Spinal cord (tissue), 10 donors: ENCODE measurements around the gene PUM1. TPM values are rescaled to one million over a fixed set of nuclear protein-coding genes. Genes with fewer than 3 reads are reported as not detected.

Experiments
- DNase-seq, 6 donors: peaks; one replicate each; pipeline versions ENCODE4 v3.0.0 to v3.0.0-alpha.2; 2013 to 2015; ENCODE audit warnings: low spot score in 6 of 6, low read depth in 4 of 6
- H3K27ac ChIP-seq: one replicate; pipeline ENCODE4 v1.5.1; 2013; ENCODE audit warnings: low read depth, low read length, control low read depth
- H3K27me3 ChIP-seq: one replicate; pipeline ENCODE4 v1.6.1; 2013; ENCODE audit warnings: low read length; ENCODE audit not compliant: control insufficient read depth, insufficient read depth
- H3K36me3 ChIP-seq: one replicate; pipeline ENCODE4 v1.6.1; 2013; ENCODE audit warnings: low read length; ENCODE audit not compliant: control insufficient read depth, insufficient read depth
- H3K4me1 ChIP-seq: one replicate; pipeline ENCODE4 v1.6.1; 2013; ENCODE audit warnings: low read length; ENCODE audit not compliant: control insufficient read depth, insufficient read depth
- H3K4me3 ChIP-seq: one replicate; pipeline ENCODE4 v1.5.1; 2013; ENCODE audit warnings: low read depth, low read length, control low read depth
- H3K9me3 ChIP-seq: one replicate; pipeline ENCODE4 v1.6.1; 2013; ENCODE audit warnings: low read length; ENCODE audit not compliant: control insufficient read depth, insufficient read depth
- WGBS: methylation state at CpG from one replicate; pipeline ENCODE4 v1.1.5; 2013; ENCODE audit warnings: missing lambda C conversion rate; ENCODE audit not compliant: insufficient coverage; 5-methylcytosine and 5-hydroxymethylcytosine counted together
- polyA plus RNA-seq, 2 donors: library from polyadenylated mRNA; unstranded; fragments of 120-200 nt; gene quantifications; one replicate each; pipeline ENCODE4 v1.2.1, GENCODE V29; 2013; ENCODE audit not compliant: insufficient read length in 2 of 2
- total RNA-seq, 2 donors: library from RNA; depleted of rRNA in 1 of 2; stranded (reverse); fragments of 120-200 nt in 1 of 2; fragments of >200 nt in 1 of 2; gene quantifications; one replicate each; pipeline versions ENCODE4 v1.2.3 to v1.2.4, GENCODE V29; 2013 to 2014
- donor health status: healthy.

The PUM1 gene
- total and polyA plus RNA-seq, 4 donors, result 65.1 to 96.0 (median 78.1) TPM

GRCh38 chr1:30907481-30908315, 157.8 kb downstream of the PUM1 start:
- Histone ChIP-seq H3K27ac (peak overlapping the region; percentile 57), H3K4me1 (peaks cover 69% of the 10 kb centered on the region), H3K27me3 (no peaks in the 10 kb centered on the region), H3K36me3 (peaks cover 2% of the 10 kb centered on the region), H3K9me3 (no peaks in the 10 kb centered on the region), H3K4me3 (peak overlapping the region; percentile 68)
- no peak for DNase-seq
- WGBS, result 2% methylated on average over 34 of the region's 47 CpGs

GRCh38 chr1:30906631-30907441, 158.7 kb downstream of the PUM1 start:
- Histone ChIP-seq H3K4me1 (peaks cover 78% of the 10 kb centered on the region), H3K27ac (peak overlapping the region; percentile 57), H3K9me3 (no peaks in the 10 kb centered on the region), H3K27me3 (no peaks in the 10 kb centered on the region), H3K4me3 (peak overlapping the region; percentile 68), H3K36me3 (peaks cover 11% of the 10 kb centered on the region)
- 62% methylated on average over 5 of the region's 9 CpGs for WGBS
- DNase-seq, result no peak

- no peaks in the 10 kb centered on the region for H3K27me3 ChIP-seq
- H3K9me3 ChIP-seq, result no peaks in the 10 kb centered on the region
- peak overlapping the region; percentile 68 for H3K4me3 ChIP-seq
- H3K4me1 ChIP-seq, result peaks cover 81% of the 10 kb centered on the region
- WGBS, result 41% methylated on average over 9 of the region's 9 CpGs
- peak overlapping the region; percentile 57 for H3K27ac ChIP-seq
- no peak for DNase-seq
- H3K36me3 ChIP-seq, result peaks cover 12% of the 10 kb centered on the region
Observed at GRCh38 chr1:30905916-30906620, 159.4 kb downstream of the PUM1 start.

- Histone ChIP-seq H3K36me3 (peaks cover 18% of the 10 kb centered on the region), H3K27ac (no peak overlapping the region), H3K4me3 (no peak overlapping the region), H3K9me3 (no peaks in the 10 kb centered on the region), H3K4me1 (peaks cover 85% of the 10 kb centered on the region), H3K27me3 (no peaks in the 10 kb centered on the region)
- 86% methylated on average over 1 of the region's 1 CpG for WGBS
- DNase-seq, result no peak
Observed at GRCh38 chr1:30905403-30905802, 160.1 kb downstream of the PUM1 start.

- DNase-seq, result no peak
- Histone ChIP-seq H3K4me3 (no peak overlapping the region), H3K27ac (no peak overlapping the region), H3K4me1 (peaks cover 85% of the 10 kb centered on the region), H3K9me3 (no peaks in the 10 kb centered on the region), H3K36me3 (peaks cover 21% of the 10 kb centered on the region), H3K27me3 (no peaks in the 10 kb centered on the region)
- no CpG with 5 or more reads among the region's 1 CpG for WGBS
Observed at GRCh38 chr1:30904962-30905335, 160.6 kb downstream of the PUM1 start.

- Histone ChIP-seq H3K4me1 (peaks cover 86% of the 10 kb centered on the region), H3K27ac (peak overlapping the region; percentile 35), H3K9me3 (no peaks in the 10 kb centered on the region), H3K27me3 (no peaks in the 10 kb centered on the region), H3K4me3 (no peak overlapping the region), H3K36me3 (peaks cover 21% of the 10 kb centered on the region)
- WGBS, result 53% methylated on average over 3 of the region's 11 CpGs
- no peak for DNase-seq
Observed at GRCh38 chr1:30904191-30904961, 161.1 kb downstream of the PUM1 start.

GRCh38 chr1:30903343-30904034, 162.0 kb downstream of the PUM1 start:
- Histone ChIP-seq H3K27ac (peak overlapping the region; percentile 70), H3K4me1 (peaks cover 85% of the 10 kb centered on the region), H3K9me3 (no peaks in the 10 kb centered on the region), H3K36me3 (peaks cover 22% of the 10 kb centered on the region), H3K27me3 (no peaks in the 10 kb centered on the region), H3K4me3 (no peak overlapping the region)
- DNase-seq, result no peak
- 63% methylated on average over 2 of the region's 8 CpGs for WGBS

GRCh38 chr1:30902593-30903290, 162.8 kb downstream of the PUM1 start:
- Histone ChIP-seq H3K4me1 (peaks cover 91% of the 10 kb centered on the region), H3K36me3 (peaks cover 25% of the 10 kb centered on the region), H3K4me3 (no peak overlapping the region), H3K27me3 (no peaks in the 10 kb centered on the region), H3K27ac (peak overlapping the region; percentile 70), H3K9me3 (no peaks in the 10 kb centered on the region)
- peak in 1 of 6 donors; percentile 59 for DNase-seq
- WGBS, result 36% methylated on average over 9 of the region's 9 CpGs
